HG03354 (cell line): Measurements from ENCODE around the gene ATG7.

ENCODE experiments used
- ATAC-seq: cut with Tn5 transposase; IDR thresholded peaks from one replicate; pipeline ENCODE4 v1.9.1; 2021; ENCODE audit warnings: mild to moderate bottlenecking; ENCODE audit not compliant: unreplicated experiment, poor library complexity, severe bottlenecking

The ATG7 gene

DNA sequence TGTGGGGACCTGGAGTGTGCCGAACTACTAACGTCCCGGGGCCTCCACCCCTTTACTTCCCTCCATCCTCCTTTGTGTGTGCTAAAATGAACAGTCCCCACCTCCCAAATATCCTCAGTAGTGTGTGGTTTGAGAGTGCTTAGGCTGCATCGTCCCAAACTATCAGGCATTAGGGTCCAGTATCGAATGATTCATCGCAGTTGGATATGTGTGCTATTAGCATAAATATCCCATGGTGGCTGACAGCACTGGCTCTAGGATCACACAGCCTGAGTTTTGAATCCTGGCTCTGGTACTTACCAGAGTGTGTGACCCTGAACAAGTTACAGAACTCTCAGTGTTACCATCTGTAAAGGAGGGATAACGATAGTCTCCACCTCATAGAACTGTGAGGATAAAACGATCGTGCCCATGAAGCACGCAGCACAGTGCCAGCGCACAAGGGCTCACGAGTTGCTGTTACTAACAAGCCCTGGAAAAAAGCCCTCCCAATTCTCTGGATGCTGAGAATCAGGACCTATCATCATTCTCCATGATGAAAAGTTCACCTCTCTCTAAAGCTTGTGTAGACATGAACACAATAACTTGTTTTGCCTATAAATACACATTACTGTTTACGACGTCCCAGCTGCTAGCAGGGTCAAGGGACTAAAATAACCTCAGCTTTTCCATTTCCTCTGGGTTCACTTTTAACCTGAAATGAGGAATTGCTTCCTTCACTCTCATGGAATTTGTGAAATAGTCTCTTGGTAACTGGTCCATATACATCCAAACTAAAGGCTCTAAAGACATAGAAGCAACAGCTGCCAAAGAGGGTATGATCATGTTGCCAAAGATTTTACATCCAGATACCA, 320.5 kb downstream of the ATG7 start:
- ATAC-seq: no peak

DNA sequence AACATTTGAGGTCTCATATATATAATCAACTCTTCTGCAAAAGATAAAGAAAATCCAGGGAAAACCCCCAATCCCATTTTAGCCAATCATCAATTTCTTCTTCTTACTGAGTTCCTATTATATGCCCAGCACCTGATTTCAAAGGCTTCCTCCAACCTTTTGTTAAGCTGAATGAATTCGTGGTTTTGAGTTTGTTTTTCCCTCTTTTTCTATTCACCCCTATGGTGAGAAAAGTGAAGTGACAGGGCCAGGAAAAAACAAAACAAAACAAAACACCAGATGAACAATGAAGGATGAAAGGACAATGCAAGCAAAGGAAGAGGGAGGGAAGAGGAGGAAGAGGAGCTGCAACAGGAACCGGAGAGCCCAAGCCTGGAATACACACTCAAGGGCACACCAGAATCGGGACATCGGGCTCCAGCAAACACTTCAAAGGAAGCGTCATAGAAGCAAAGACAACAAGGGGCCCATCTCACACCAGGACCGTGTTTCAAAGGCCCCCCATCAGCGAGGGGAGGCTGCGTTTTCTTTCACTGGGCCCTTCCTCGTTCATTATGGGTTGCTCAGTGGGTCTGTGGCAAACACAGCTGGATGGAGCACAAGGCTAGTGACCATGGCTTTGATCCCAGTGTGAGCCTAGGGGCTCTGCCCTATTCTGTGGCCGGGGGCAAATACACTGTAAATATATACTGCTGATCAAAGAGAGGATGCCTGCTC, 321.3 kb downstream of the ATG7 start:
- no peak for ATAC-seq

DNA sequence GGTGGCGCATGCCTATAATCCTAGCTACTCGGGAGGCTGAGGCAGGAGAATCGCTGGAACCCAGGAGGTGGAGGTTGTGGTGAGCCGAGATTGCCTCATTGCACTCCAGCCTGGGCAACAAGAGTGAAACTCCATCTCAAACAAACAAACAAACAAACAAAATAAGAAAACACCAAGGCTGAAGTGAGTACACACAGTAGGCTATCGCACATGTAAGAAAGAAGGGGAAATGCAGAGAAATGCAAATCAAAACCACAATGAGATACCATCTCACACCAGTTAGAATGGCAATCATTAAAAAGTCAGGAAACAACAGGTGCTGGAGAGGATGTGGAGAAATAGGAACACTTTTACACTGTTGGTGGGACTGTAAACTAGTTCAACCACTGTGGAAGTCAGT, 322.8 kb downstream of the ATG7 start:
- peak; percentile 79 for ATAC-seq

DNA sequence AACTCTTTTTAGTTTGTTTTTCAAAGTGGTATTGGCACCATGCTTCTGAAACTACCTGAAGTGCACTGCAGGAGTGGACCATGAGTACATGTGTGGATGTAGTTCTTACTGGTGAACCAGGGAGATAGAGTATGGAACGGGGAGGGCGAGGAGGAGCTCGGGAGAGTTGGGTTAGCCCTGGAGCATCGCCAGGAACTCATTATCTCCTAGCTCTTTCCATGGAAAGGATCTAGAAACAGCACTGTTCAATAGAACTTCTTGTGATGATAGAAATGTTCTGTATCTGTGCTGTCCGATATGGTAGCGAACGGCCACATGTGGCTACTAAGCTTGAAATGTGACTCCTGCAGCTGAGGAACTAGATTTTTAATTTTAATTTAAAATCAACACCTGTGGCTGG, 324.2 kb downstream of the ATG7 start:
- no peak for ATAC-seq

DNA sequence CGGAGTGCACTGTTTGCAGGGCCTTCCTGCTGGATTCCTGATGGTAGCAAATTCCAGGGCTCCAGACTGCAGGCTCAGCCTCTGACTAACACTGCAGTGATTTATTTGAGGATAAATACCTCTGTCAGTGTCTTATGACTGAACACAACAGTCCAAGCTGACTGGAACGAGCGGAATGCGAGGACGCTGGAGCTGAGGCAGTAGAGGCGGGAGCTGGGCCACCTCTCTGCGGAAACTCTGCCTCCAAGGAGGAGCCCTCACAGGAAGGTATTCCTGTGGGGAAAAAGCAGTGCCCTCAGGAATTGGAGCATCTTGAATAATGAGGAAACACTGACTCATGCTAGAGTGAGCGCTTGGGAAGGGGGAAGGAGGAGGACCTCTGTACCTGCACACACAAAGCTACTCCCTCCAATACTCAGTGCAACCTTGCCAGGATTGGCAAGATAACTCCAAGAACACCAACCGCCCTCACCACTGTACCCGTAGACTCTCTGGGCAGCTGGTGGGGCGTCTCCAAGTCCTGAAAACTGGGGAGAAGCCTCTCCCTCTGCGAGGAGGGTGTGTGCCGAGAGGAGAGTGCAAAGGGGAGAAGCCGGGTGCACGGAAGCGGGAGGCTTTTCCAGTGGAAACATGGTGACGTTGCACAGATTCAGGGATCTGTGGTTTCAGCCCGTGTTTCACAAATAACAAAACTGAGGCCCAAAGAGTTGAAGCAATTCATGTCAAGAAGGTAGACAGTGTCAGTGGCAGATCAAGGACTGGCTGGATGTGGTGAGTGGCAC, 328.5 kb downstream of the ATG7 start:
- no peak for ATAC-seq

DNA sequence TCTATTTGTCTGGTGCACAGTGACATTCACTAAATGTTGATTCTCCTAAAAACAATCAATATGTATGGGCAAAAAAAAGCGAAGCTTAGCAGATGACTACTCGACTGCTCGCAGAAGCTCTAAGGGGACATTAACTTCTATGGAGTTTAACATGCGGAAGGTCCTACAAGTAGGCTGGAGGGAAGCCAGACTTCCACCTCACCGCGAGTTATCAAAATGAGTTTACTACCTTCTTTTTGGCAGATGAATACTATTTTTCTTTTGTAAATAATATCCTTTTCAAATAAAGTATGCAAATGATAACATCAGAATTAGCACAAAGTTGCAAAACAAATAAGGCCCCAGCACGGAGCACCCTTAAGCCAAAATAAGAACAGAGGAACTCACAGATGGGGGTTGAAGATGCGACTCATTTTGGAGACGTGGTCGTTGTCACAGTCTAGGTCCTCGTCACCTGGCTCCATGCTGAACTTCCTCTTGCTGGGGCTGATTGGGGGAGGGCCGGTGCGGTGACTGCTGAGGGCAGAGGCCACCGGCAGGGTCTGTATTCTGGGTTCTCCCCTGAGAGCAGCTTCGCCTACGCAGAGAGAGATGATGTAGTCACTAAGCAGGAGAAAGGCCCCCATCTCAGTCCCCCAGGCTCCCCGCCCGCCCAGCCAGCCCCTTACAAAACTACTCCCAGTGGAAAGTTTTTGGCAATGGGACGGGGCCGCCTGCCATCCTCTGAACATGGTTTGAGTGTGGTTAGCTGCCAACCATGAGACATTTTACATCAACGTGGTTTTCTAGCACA, 329.4 kb downstream of the ATG7 start:
- peak; percentile 94 for ATAC-seq

DNA sequence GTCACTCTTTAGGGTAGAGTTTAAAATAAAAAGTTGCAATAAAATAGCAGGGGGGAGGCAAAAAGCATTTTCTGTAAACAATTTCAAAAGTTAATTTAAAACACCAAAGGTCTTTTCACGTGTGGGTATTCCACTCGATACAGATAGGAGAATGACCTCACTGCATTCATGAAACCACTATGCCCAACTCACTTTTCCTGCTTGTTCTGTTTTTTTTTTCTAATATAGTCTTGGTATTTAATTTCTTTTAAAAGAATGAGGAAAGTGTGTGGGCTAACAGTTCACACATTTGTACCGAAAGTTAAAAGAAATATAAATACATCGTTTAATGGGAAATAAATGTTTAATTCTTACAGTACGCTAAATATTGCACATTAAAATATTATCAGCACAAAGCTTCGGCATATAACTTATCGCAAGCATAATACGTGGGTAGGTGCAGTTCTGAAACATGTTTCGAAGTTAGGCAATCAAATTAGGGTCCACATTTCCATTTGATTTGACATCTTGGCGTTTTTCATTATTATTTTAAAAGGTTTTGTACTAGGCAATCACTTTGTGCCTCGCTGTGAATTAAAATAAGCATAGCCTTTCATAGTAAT, 330.1 kb downstream of the ATG7 start:
- ATAC-seq: no peak

DNA sequence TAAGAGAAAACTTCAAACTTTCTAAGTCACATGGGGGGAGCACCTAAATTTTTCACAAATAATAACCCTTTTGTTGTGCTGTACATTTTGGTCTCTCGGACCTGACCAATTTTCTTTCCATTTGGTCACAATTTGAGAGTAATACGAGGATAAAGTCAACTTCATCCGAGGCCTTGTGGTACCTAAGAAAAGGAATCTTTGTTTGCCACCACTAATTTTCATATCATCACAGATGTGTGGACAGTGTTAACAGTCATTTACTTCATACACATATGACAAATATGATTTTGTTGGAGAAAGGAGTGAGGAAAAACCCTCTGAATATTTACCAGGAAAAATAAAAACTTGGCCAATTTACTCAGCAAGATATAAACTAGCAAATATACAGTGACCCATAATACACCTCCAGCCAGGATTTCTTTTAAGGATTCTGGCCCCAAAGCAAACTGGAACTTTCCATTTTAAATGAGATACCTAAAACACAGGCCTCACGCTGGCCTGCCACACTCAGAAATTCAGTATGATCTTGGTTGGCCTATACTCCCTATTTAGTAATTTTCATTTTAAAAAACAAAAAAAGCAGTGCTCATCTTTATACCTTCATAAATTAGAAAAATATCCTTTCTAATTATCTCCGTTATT, 330.8 kb downstream of the ATG7 start:
- ATAC-seq: no peak

DNA sequence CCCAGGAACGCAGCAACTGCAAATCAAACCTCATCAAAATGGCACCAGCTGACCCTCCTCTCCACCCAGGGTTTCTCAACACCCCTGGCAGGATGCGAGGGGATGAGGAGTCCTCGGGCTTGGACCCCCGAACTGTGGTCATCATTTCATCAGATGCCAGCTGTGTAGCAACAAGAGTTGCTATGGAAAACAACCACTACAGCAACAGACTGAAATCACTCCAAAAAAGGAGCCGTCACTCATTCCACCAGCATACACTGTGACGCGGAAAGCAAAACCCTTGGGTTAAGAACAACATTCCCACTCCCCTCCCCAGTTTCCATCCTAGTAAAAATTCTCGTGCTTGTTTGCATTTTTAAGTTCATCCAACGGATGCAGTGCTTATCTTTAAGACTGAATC, 331.4 kb downstream of the ATG7 start:
- ATAC-seq: no peak

DNA sequence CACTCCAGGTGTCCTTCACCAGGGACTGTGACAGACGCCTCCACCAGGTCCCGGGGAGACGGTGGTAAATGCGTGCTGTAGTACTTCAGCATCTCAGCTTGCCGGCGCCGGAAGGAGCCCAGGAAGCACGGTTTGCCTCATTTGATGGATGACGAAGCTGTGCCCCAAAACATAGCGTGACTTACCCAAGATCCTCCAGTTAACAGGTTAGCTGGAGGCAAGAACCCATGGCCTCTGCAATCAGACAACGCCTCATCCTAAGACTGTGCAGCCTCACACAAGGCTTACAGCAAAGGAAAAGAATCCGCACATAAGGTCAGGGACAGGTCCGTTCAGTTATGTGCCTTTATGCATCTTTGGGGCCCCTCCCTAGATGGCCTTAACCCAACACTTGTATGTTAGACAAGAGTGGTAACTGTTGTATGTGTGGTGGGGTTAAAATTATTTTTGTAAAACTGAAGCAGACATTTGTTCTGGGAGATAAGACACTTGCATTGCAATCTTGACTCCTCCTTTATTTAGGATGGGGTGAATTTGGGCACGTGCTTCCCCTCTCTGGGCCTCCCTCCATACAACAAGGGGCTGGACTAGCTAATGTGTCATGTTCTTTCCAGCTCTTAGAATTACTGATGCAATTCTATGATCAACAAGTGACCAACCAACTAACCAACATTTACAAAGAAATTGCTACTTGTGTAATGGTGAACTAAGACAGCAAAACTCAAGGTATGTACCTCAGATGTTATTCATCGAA, 332.1 kb downstream of the ATG7 start:
- no peak for ATAC-seq

DNA sequence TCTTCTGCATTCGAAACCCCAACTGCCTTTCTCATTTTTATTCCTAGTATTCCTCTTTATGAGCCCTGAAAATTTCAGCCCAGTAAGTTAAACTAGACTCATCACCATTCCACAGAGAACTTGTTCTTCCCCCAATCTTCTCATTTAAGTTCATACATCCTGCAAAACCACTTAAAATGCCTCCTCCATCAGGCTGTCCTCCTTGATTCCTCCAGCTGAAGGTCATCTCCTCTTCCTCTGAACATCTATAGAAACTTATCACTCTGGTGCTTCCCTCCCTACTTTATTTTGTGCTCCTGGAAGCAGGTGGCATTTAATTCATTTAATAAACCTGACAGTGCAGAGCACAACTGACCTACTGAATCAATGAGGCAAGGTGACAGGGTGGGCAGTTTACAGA, 333.2 kb downstream of the ATG7 start:
- no peak for ATAC-seq

DNA sequence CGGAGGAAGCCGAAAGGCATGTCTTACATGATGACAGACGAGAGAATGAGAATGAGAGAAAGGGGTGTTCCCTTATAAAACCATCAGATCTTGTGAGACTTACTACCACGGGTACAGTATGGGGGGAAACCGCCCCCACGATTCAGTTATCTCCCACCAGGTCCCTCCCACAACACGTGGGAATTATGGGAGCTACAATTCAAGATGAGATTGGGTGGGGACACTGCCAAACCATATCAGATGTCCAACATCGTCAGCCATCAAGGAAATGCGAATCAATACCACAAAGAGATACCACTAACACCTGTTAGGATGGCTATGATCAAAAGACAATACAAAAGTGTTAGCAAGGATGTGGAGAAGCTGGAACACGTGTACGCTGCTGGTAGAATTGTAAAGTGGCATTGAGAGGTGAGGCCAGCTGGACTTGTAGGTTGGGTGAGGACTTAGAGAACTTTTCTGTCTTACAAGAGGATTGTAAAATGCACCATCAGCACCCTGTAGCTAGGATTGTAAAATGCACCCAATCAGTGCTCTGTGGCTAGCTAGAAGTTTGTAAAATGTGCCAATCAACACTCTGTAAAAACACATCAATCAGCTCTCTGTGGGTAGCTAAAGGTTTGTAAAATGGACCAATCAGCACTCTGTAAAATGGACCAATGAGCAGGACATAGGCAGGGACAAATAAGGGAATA, 334.0 kb downstream of the ATG7 start:
- no peak for ATAC-seq

DNA sequence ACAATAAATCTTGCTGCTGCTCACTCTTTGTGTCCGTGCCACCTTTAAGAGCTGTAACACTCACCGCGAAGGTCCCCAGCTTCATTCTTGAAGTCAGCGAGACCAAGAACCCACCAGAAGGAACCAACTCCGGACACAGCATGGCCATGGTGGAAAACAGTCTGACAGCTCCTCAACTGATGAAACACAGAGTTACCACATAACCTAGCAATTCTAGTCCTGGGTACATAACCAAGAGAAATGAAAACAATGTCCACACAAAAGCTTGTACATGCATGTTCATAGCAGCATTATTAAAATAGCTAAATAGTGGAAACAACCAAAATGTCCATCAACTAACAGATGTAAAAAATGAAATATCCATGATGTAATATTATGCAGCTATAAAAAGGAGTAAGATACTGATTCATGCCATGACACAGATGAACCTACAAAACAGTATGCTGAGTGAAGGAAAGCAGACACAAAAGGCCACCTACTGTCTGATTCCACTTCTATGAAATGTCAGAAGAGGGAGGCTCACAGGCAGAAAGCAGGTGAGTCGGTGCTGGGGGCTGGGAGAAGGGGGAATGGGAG, 334.8 kb downstream of the ATG7 start:
- no peak for ATAC-seq
